Neural cell (in vitro differentiated cells): Measurements from ENCODE around the gene SCN8A. TPM values are rescaled to one million over a fixed set of nuclear protein-coding genes. Genes with fewer than 3 reads are reported as not detected.

Experiments
- H2AFZ ChIP-seq: fragments of 200-600, 300-800 bp; sonication (generic), shearing (Covaris generic); 2 replicates; pipeline ENCODE4 v1.6.0; 2014; ENCODE audit warnings: low read depth, mild to moderate bottlenecking, antibody characterized with exemption, low read length, moderate library complexity
- H3F3A ChIP-seq: fragments of 200-600 bp; shearing (Covaris generic); 2 replicates; pipeline ENCODE4 v1.6.1; 2016; ENCODE audit warnings: mild to moderate bottlenecking, moderate library complexity, mixed read lengths, antibody characterized with exemption, low read length; ENCODE audit not compliant: insufficient read depth, poor library complexity, severe bottlenecking
- H3K27ac ChIP-seq: fragments of 200-600, 300-800 bp; sonication (generic), shearing (Covaris generic); 2 replicates; pipeline ENCODE4 v1.5.1; 2014; ENCODE audit warnings: mild to moderate bottlenecking, low read length, moderate library complexity
- H3K27me3 ChIP-seq: fragments of 300-800, 200-600 bp; sonication (generic), shearing (Covaris generic); 2 replicates; pipeline ENCODE4 v1.6.0; 2014; ENCODE audit warnings: mild to moderate bottlenecking, low read depth, low read length, moderate library complexity; ENCODE audit not compliant: insufficient read depth
- H3K36me3 ChIP-seq: fragments of 300-800, 200-600 bp; sonication (generic), shearing (Covaris generic); 2 replicates; pipeline ENCODE4 v1.5.1; 2014; ENCODE audit warnings: mild to moderate bottlenecking, antibody characterized with exemption, low read length, moderate library complexity; ENCODE audit not compliant: insufficient read depth
- H3K4me2 ChIP-seq: fragments of 300-800, 200-600 bp; sonication (generic), shearing (Covaris generic); 2 replicates; pipeline ENCODE4 v1.6.0; 2014; ENCODE audit warnings: mild to moderate bottlenecking, low read length
- H3K4me3 ChIP-seq: fragments of 300-800, 200-600 bp; sonication (generic), shearing (Covaris generic); 2 replicates; pipeline ENCODE4 v1.5.1; 2014; ENCODE audit warnings: mild to moderate bottlenecking, low read length, moderate library complexity
- H3K79me2 ChIP-seq: fragments of 200-600 bp; shearing (Covaris generic); replicated peaks from 2 replicates; pipeline ENCODE4 v1.6.0; 2014; ENCODE audit warnings: mild to moderate bottlenecking, low read length, moderate library complexity; ENCODE audit not compliant: insufficient read depth
- H3K9ac ChIP-seq: fragments of 300-800, 200-600 bp; sonication (generic), shearing (Covaris generic); 2 replicates; pipeline ENCODE4 v1.6.1; 2016; ENCODE audit warnings: mild to moderate bottlenecking, low read length, mixed read lengths
- H3K9me2 ChIP-seq: fragments of 200-600 bp; shearing (Covaris generic); 2 replicates; pipeline ENCODE4 v1.6.1; 2016; ENCODE audit warnings: mild to moderate bottlenecking, low read length, mixed read lengths; ENCODE audit not compliant: insufficient read depth
- H3K9me3 ChIP-seq: fragments of 200-600, 300-800 bp; sonication (generic), shearing (Covaris generic); 2 replicates; pipeline ENCODE4 v1.6.1; 2016; ENCODE audit warnings: mild to moderate bottlenecking, mixed run types, low read length, moderate library complexity, mixed read lengths
- H4K20me1 ChIP-seq: fragments of 200-600 bp; shearing (Covaris generic); 2 replicates; pipeline ENCODE4 v1.6.1; 2016; ENCODE audit warnings: mild to moderate bottlenecking, mixed run types; ENCODE audit not compliant: insufficient read depth
- CTCF ChIP-seq: fragments of 450-650 bp; IDR thresholded peaks from 2 replicates; pipeline ENCODE4 v1.5.1; 2014; ENCODE audit warnings: antibody characterized with exemption, mild to moderate bottlenecking, moderate library complexity; ENCODE audit not compliant: poor library complexity, severe bottlenecking
- EP300 ChIP-seq: fragments of 450-650 bp; conservative IDR thresholded peaks from 2 replicates; pipeline ENCODE4 v1.6.1; 2014; ENCODE audit warnings: antibody characterized with exemption, mild to moderate bottlenecking, moderate library complexity; ENCODE audit not compliant: poor library complexity, severe bottlenecking
- EZH2 ChIP-seq: fragments of 200-600, 300-800 bp; shearing (Covaris generic), sonication (generic); IDR thresholded peaks from 2 replicates; pipeline ENCODE4 v1.6.1; 2014; ENCODE audit warnings: antibody characterized with exemption, low read length, borderline replicate concordance, mild to moderate bottlenecking; ENCODE audit not compliant: insufficient read depth, poor library complexity, severe bottlenecking
- MXI1 ChIP-seq: fragments of 450-650 bp; conservative IDR thresholded peaks from 2 replicates; pipeline ENCODE4 v1.6.1; 2014; ENCODE audit warnings: antibody characterized with exemption, mild to moderate bottlenecking; ENCODE audit not compliant: poor library complexity, severe bottlenecking
- POLR2AphosphoS5 ChIP-seq: IDR thresholded peaks from 2 replicates; pipeline ENCODE4 v1.6.1; 2012
- RAD21 ChIP-seq: fragments of 450-650 bp; conservative IDR thresholded peaks from 2 replicates; pipeline ENCODE4 v1.6.1; 2014; ENCODE audit warnings: antibody characterized with exemption, mild to moderate bottlenecking, moderate library complexity
- SMC3 ChIP-seq: fragments of 450-650 bp; conservative IDR thresholded peaks from 2 replicates; pipeline ENCODE4 v1.6.1; 2014; ENCODE audit warnings: antibody characterized with exemption, mild to moderate bottlenecking, moderate library complexity; ENCODE audit not compliant: poor library complexity
- TAF1 ChIP-seq: IDR thresholded peaks from 2 replicates; pipeline ENCODE4 v1.6.1; 2012; ENCODE audit warnings: low read depth
- polyA plus RNA-seq: library from polyadenylated mRNA; depleted of rRNA; stranded (reverse); fragments of >200 nt; gene quantifications from 2 replicates; pipeline ENCODE4 v1.2.3, GENCODE V29; 2014
- TF ChIP-seq, protein P1 (sequence below): IDR thresholded peaks from 2 replicates; pipeline ENCODE4 v1.6.1; 2012; ENCODE audit warnings: borderline replicate concordance

Gene SCN8A
- polyA plus RNA-seq, 1 donor from 2014 or later, result 14.2 TPM

GRCh38 chr12:51705450-51705849 lies 114.4 kb downstream of the SCN8A start:
- H3K9me2 ChIP-seq, result no peaks in the 10 kb centered on the region
- H3K9ac ChIP-seq, result no peak overlapping the region
- no peaks in the 10 kb centered on the region for H3K27me3 ChIP-seq
- H3K9me3 ChIP-seq, result no peaks in the 10 kb centered on the region
- TF ChIP-seq MXI1, result no peak
- TF ChIP-seq TAF1, result no peak
- TF ChIP-seq, protein P1, sequence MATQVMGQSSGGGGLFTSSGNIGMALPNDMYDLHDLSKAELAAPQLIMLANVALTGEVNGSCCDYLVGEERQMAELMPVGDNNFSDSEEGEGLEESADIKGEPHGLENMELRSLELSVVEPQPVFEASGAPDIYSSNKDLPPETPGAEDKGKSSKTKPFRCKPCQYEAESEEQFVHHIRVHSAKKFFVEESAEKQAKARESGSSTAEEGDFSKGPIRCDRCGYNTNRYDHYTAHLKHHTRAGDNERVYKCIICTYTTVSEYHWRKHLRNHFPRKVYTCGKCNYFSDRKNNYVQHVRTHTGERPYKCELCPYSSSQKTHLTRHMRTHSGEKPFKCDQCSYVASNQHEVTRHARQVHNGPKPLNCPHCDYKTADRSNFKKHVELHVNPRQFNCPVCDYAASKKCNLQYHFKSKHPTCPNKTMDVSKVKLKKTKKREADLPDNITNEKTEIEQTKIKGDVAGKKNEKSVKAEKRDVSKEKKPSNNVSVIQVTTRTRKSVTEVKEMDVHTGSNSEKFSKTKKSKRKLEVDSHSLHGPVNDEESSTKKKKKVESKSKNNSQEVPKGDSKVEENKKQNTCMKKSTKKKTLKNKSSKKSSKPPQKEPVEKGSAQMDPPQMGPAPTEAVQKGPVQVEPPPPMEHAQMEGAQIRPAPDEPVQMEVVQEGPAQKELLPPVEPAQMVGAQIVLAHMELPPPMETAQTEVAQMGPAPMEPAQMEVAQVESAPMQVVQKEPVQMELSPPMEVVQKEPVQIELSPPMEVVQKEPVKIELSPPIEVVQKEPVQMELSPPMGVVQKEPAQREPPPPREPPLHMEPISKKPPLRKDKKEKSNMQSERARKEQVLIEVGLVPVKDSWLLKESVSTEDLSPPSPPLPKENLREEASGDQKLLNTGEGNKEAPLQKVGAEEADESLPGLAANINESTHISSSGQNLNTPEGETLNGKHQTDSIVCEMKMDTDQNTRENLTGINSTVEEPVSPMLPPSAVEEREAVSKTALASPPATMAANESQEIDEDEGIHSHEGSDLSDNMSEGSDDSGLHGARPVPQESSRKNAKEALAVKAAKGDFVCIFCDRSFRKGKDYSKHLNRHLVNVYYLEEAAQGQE, result no peak
- H3K4me2 ChIP-seq, result no peak overlapping the region
- H3K27ac ChIP-seq, result no peak overlapping the region
- no peak overlapping the region for H2AFZ ChIP-seq
- no peaks in the 10 kb centered on the region for H3K36me3 ChIP-seq
- no peaks in the 10 kb centered on the region for H4K20me1 ChIP-seq
- no peaks in the 10 kb centered on the region for H3K79me2 ChIP-seq
- no peaks in the 10 kb centered on the region for H3F3A ChIP-seq
- no peak overlapping the region for H3K4me3 ChIP-seq

DNA sequence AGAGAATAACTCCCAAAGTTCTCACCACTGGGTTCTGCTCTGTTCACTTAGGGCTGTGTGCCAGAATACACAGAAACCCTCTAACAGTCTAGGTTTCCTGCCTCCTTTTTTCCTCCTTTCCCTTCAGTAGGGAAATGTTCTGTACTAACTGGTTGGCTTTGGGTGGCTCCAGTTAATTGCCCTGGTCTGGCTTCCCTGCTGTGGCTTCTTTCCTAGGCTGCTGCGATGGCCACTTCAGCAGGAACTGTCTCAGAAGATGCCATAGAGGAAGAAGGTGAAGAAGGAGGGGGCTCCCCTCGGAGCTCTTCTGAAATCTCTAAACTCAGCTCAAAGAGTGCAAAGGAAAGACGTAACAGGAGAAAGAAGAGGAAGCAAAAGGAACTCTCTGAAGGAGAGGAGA lies 115.2 kb downstream of the SCN8A start:
- TF ChIP-seq EP300, result no peak
- TF ChIP-seq EZH2, result no peak
- TF ChIP-seq SMC3, result no peak
- TF ChIP-seq CTCF, result no peak
- Histone ChIP-seq H4K20me1 (no peaks in the 10 kb centered on the region), H3K9ac (no peak overlapping the region), H3K9me2 (no peaks in the 10 kb centered on the region), H3K4me3 (no peak overlapping the region), H3K27ac (no peak overlapping the region), H3F3A (no peaks in the 10 kb centered on the region), H3K27me3 (no peaks in the 10 kb centered on the region), H2AFZ (no peak overlapping the region), H3K36me3 (no peaks in the 10 kb centered on the region), H3K4me2 (no peak overlapping the region), H3K79me2 (no peaks in the 10 kb centered on the region), H3K9me3 (no peaks in the 10 kb centered on the region)

- no peaks in the 10 kb centered on the region for H3F3A ChIP-seq
- no peak overlapping the region for H3K9ac ChIP-seq
- no peaks in the 10 kb centered on the region for H4K20me1 ChIP-seq
- no peak overlapping the region for H3K4me2 ChIP-seq
- H3K27me3 ChIP-seq, result no peaks in the 10 kb centered on the region
- no peaks in the 10 kb centered on the region for H3K9me2 ChIP-seq
- H3K79me2 ChIP-seq, result no peaks in the 10 kb centered on the region
- no peaks in the 10 kb centered on the region for H3K36me3 ChIP-seq
- no peak overlapping the region for H3K27ac ChIP-seq
- no peak overlapping the region for H3K4me3 ChIP-seq
- no peaks in the 10 kb centered on the region for H3K9me3 ChIP-seq
- no peak overlapping the region for H2AFZ ChIP-seq
- no peak for TF ChIP-seq CTCF
- no peak for TF ChIP-seq EP300
- no peak for TF ChIP-seq POLR2AphosphoS5
- TF ChIP-seq, protein P1, result no peak
- no peak for TF ChIP-seq RAD21
- TF ChIP-seq EZH2, result no peak
- TF ChIP-seq TAF1, result no peak
- no peak for TF ChIP-seq SMC3
- no peak for TF ChIP-seq MXI1
Measured at GRCh38 chr12:51714666-51715065, 123.6 kb downstream of the SCN8A start.
